ENCODE measurements around the gene DNAL1. TPM values are rescaled to one million over a fixed set of nuclear protein-coding genes. Genes with fewer than 3 reads are reported as not detected.
"Not testable (repeated sequence)": the region's sequence is repeated elsewhere in the genome, so short reads cannot be mapped to it uniquely, and the experiment has no call there.

Gene DNAL1
- total and polyA plus RNA-seq, 2 experiments from 2014 or later, result 6.0 to 6.9 TPM

- Histone ChIP-seq H3K79me2 (no peaks in the 10 kb centered on the region), H2AFZ (peak overlapping the region; percentile 56), H3K36me3 (replicated peaks; ENCODE audit: insufficient read depth, low read depth) (no peaks in the 10 kb centered on the region), H3K4me3 (no peak overlapping the region), H4K20me1 (ENCODE audit: insufficient read depth, poor library complexity, severe bottlenecking) (no peaks in the 10 kb centered on the region), H3K9me3 (ENCODE audit: low read depth) (no peaks in the 10 kb centered on the region), H3K27ac (peak overlapping the region; percentile 41), H3K9me2 (replicated peaks; ENCODE audit: insufficient read depth) (no peaks in the 10 kb centered on the region), H3K27me3 (no peaks in the 10 kb centered on the region), H3K4me2 (peak overlapping the region; percentile 41), H3K4me1 (ENCODE audit: insufficient read depth) (peaks cover 7% of the 10 kb centered on the region)
- 43% methylated on average over 10 of the region's 10 CpGs for WGBS (ENCODE audit: low lambda C conversion rate, missing lambda C conversion rate)
- TF ChIP-seq CTCF (IDR thresholded peaks at IDR 0.05; ENCODE audit: poor library complexity) (no peak), EZH2 (IDR thresholded peaks at IDR 0.05; ENCODE audit: borderline replicate concordance) (no peak), EZH2phosphoT487 (IDR thresholded peaks at IDR 0.05; ENCODE audit: low read depth, severe bottlenecking, unreplicated experiment) (no peak)
- no peak for DNase-seq (ENCODE audit: low spot score)
These were observed 14.6 kb upstream of the DNAL1 start for GRCh38 chr14:73630009-73630780.

GRCh38 chr14:73633116-73634010 is 11.4 kb upstream of the DNAL1 start:
- H3K4me3 ChIP-seq, result peak overlapping the region; percentile 31
- H3K27me3 ChIP-seq, result no peaks in the 10 kb centered on the region
- no peaks in the 10 kb centered on the region for H3K9me3 ChIP-seq (ENCODE audit: low read depth)
- TF ChIP-seq CTCF (IDR thresholded peaks at IDR 0.05; ENCODE audit: poor library complexity) (peak; percentile 89), EZH2 (IDR thresholded peaks at IDR 0.05; ENCODE audit: borderline replicate concordance) (no peak)
- no peak overlapping the region for H3K27ac ChIP-seq
- H3K9me2 ChIP-seq (replicated peaks; ENCODE audit: insufficient read depth), result no peaks in the 10 kb centered on the region
- peaks cover 7% of the 10 kb centered on the region for H3K4me1 ChIP-seq (ENCODE audit: insufficient read depth)
- H4K20me1 ChIP-seq (ENCODE audit: insufficient read depth, poor library complexity, severe bottlenecking), result no peaks in the 10 kb centered on the region
- H2AFZ ChIP-seq, result peak overlapping the region; percentile 79
- WGBS (ENCODE audit: low lambda C conversion rate, missing lambda C conversion rate), result 18% methylated on average over 42 of the region's 44 CpGs
- H3K36me3 ChIP-seq (replicated peaks; ENCODE audit: insufficient read depth, low read depth), result no peaks in the 10 kb centered on the region
- peak overlapping the region; percentile 97 for H3K4me2 ChIP-seq
- H3K79me2 ChIP-seq, result no peaks in the 10 kb centered on the region
- DNase-seq (ENCODE audit: low spot score), result peak; percentile 81

GRCh38 chr14:73634011-73634833 is 10.6 kb upstream of the DNAL1 start:
- peak; percentile 37 for TF ChIP-seq CTCF (IDR thresholded peaks at IDR 0.05; ENCODE audit: poor library complexity)
- no peak for TF ChIP-seq EZH2phosphoT487 (IDR thresholded peaks at IDR 0.05; ENCODE audit: low read depth, severe bottlenecking, unreplicated experiment)
- no peak for TF ChIP-seq EZH2 (IDR thresholded peaks at IDR 0.05; ENCODE audit: borderline replicate concordance)
- H2AFZ ChIP-seq, result peak overlapping the region; percentile 79
- H3K79me2 ChIP-seq, result no peaks in the 10 kb centered on the region
- 6% methylated on average over 53 of the region's 53 CpGs for WGBS (ENCODE audit: low lambda C conversion rate, missing lambda C conversion rate)
- H3K27me3 ChIP-seq, result no peaks in the 10 kb centered on the region
- H3K4me2 ChIP-seq, result peak overlapping the region; percentile 97
- H3K27ac ChIP-seq, result no peak overlapping the region
- H3K9me3 ChIP-seq (ENCODE audit: low read depth), result no peaks in the 10 kb centered on the region
- no peaks in the 10 kb centered on the region for H4K20me1 ChIP-seq (ENCODE audit: insufficient read depth, poor library complexity, severe bottlenecking)
- peak; percentile 66 for DNase-seq (ENCODE audit: low spot score)
- no peaks in the 10 kb centered on the region for H3K9me2 ChIP-seq (replicated peaks; ENCODE audit: insufficient read depth)
- H3K4me3 ChIP-seq, result peak overlapping the region; percentile 31
- H3K4me1 ChIP-seq (ENCODE audit: insufficient read depth), result peaks cover 7% of the 10 kb centered on the region
- no peaks in the 10 kb centered on the region for H3K36me3 ChIP-seq (replicated peaks; ENCODE audit: insufficient read depth, low read depth)

- DNase-seq (ENCODE audit: low spot score); H3K79me2 ChIP-seq; H3K4me2 ChIP-seq; H3K4me1 ChIP-seq (ENCODE audit: insufficient read depth); H3K36me3 ChIP-seq (replicated peaks; ENCODE audit: insufficient read depth, low read depth); H2AFZ ChIP-seq; H3K27ac ChIP-seq; H3K9me2 ChIP-seq (replicated peaks; ENCODE audit: insufficient read depth); H4K20me1 ChIP-seq (ENCODE audit: insufficient read depth, poor library complexity, severe bottlenecking); H3K27me3 ChIP-seq; H3K9me3 ChIP-seq (ENCODE audit: low read depth); H3K4me3 ChIP-seq: not testable (repeated sequence)
- 84% methylated on average over 10 of the region's 10 CpGs for WGBS (ENCODE audit: low lambda C conversion rate, missing lambda C conversion rate)
These were observed 8.4 kb upstream of the DNAL1 start for GRCh38 chr14:73636355-73636754.
